HUDEP-2 (cell line): ENCODE measurements around the gene MYBPH.
A peak's percentile ranks its signal among the peaks of the same experiment; 100 is the strongest.

Source experiments
- DNase-seq, 76 experiments: peaks; one replicate each; lab custom pipeline; 2025; ENCODE audit not compliant: unreplicated experiment in 76 of 76; lab: John Stamatoyannopoulos, UW

The MYBPH gene

DNA sequence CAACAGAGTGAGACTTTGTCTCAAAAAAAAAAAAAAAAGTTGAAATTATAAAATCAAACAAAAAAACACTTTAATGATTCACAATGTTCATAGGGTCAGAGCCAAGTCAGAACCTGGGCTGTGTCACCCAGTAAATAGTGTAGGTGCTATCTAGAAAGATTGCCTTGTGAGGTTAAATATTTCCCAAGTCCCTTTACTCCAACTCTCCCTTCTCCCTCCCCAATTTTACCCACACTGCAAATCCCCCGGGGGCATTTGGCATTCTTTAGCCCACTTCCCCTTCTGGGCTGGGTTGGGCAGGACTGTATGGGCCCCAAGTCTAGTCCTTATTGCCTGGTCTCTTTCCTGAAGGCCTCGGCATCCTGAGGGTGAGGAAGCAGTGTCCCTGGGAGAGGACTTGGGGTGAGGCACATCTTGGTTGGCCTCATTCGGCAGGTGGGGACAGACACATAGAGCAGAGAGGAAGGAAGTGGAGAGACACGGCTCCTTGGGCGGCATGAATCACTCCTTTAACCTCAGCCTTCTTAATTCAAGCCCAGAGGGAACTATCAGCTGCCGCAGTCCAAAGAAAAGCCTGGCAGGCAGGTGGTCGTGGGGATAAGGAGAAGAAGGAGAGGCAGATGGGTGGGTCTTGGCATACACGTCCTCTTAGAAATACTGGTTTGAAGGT, 39.9 kb downstream of the MYBPH start:
- peak in 1 of 76 experiments; percentile 1 for DNase-seq

DNA sequence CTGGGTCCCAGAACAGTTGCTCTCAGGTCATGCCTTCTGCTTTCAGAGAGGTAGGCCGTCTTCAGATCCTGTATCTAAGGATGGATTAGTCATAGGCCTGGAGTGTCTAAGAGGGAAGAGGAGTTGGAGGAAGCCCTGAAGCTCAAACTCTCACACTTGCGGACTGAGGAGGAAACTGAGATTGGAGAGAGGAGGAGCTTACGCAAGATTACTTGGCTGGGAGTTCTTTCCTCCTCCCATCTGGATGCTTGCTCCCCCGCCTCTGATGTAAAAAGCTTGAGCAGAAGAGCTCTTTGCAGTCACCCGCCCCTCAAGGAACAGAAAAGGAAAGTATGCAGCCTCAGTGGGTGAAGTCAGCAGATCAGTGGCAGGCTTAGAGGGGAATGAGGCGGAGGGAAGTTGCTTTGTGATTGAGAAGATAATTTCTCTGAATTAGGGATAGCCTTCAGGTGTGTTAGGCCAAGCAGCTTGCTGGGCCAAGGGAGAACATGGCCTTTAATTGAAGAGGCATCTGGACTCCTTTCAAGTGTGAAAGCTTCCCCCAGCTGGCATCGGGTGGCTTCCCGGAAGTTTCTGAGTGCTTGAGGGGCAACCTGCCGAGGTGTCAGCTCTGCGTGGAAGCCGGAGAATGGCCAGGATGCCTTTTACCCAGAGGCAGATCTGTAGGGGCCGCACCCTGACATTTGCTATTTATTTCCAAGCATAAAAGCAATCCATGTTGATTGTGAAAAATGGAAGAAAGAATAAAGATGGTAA, 41.5 kb downstream of the MYBPH start:
- no peak for DNase-seq

DNA sequence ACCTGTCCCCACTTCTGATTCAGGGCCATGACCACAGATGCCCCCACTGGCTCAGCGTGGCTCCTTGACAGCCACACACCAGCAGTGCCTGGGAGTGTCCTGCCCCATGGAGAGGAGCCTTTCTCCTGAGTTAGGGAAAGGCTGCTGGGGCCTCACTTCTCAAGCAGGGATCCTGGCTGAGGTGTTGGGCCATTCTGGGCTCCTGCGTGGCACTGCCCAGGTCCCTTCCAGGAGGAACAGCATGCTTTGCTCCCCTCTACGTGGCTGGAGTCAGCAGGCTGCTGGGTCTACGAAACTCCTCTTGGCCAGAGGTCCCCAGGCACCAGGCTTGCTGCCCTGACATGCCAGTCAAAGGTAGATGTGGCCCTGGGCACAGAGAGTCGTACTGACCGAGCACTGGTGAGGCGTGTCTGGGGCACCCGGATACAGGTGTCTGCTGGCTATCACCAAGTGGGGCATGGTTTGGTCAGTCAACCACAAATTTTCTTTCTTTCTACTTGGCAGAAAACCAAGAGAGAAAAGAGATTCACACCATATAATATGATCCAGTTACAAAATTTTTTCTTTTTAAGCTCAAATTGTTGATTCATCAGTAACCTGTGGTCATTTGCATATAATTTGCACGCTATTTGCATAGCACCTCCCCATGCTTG, 44.0 kb downstream of the MYBPH start:
- DNase-seq: no peak

DNA sequence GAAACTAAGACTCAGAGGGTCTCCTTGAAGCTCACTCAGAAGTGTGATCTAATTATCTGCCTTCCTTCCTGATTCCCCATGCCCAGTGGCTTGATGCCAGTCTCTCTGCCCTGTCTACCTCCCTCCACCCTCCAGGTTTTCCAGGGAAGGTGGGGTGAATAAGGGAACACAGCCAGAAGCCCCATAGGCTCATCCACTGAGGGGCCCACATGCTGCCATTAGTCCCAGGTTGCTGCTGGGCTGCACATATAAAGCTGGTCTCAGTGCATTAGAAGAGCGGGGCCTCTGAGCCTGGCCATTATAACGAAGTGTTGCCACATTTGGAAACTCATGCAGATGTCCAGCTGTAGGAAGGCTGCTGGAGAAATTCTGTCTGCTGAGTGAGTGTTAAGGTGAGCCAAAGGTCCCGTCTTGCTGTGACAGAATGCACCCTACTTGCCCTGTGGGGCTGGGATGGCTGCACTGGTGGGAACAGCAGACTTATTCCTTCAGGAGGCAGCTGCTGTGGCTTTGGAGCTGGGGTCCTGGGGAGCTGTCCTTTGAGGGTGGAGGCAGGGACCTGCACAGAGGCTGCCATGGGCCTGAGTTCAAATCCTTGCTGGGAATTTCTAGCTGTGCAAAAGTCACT, 45.2 kb downstream of the MYBPH start:
- DNase-seq: no peak

DNA sequence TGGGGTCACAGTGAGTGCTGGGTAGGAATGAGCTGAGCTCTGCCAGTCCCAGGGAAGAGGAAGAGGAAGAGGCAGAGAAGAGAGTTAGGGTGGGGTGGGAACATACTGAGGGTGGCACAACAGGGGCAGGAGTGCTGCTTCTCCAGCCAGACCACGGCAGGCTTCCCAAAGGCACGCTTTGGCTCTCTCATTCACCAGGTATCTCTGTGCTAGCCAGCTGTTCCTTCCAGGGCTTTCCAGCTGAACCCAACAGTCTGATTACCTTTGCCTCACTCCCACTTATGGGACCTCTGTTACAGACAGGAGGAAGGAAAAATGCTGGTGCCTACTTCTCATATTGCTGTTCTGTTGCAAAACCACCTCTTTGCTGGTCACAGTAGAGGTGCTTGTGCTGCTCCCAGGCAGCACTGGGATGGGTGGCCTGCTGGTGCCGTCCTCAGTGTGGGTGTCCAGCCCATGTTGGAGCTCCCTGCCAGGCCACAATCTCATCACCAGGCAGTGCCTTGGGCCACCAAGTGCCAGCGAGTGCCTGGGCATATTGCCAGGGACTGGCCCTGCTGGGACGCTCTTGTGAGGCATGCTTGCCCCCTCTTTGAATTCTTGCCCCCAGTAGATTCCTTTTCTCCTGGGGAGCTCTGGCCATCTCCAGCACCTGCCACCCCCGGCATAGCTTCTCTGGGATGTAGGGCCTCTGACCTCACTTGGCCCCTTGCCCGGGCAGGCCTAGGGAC, 46.0 kb downstream of the MYBPH start:
- peak in 1 of 76 experiments; percentile 6 for DNase-seq

DNA sequence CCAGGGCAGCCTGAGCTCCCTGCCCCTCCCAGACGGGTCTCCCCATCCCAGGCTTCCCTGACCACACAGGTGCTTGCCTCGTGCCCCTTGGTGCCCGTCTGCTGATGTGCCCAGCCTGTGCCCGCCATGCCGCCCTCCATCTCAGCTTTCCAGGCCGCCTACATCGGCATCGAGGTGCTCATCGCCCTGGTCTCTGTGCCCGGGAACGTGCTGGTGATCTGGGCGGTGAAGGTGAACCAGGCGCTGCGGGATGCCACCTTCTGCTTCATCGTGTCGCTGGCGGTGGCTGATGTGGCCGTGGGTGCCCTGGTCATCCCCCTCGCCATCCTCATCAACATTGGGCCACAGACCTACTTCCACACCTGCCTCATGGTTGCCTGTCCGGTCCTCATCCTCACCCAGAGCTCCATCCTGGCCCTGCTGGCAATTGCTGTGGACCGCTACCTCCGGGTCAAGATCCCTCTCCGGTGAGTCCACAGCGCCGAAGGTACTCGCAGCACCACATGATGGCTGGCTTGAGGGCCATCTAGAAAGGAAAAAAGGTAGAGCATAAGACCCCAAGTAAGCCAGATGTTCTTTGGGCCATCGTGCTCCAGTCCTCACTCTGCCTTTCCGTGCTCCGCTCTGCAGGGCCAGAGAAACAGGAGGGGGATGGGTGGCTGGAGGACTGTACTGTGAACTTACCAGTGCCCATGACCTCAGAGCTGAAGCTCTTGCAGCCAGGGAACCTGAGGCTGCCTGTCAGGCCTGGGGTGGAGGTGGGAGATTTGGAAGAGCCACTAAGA, 46.7 kb downstream of the MYBPH start:
- DNase-seq: no peak

DNA sequence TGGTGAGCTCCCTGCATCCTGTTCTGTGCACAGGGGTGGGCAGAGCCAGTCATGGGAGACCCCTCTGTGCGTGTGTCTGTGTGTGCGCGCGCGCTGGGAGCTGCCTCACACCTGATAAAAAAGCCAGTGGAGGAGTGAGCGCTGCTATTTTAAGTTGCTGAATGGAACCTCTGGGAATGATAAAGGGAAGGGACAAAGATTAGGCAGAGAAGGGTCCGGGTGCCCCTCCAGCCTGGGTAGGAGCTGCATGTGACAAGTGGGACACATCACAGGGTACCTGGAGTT, 47.3 kb downstream of the MYBPH start:
- no peak for DNase-seq

DNA sequence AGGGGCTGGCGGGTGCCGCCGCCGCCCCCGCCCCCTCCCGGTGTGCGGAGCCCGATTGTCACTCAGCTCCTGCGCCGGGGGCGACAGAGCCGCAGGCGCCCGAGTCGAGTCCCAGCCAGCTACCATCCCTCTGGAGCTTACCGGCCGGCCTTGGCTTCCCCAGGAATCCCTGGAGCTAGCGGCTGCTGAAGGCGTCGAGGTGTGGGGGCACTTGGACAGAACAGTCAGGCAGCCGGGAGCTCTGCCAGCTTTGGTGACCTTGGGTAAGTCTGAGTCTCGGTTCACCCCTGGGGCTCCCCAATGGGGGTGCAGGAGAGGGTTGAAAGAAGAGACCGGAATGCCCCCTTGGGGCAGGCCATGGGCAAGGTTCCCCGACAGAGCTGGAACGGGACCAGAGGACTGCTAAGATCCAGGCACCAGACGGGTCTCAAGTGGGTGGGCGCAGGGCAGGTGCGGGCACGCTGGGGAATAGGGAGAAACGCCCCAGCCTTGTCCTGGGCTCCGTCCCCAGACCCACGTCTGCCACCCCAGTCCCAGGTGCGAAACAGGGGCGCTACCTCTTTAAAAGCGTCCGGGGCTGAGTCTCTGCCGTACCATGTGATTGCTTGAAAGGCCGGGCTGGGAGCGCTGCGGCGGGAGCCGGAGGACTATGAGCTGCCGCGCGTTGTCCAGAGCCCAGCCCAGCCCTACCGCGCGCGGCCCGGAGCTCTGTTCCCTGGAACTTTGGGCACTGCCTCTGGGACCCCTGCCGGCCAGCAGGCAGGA, 47.8 kb downstream of the MYBPH start, which contains the start of gene ADORA1:
TSS of gene ADORA1 (plus strand) at position 61 of the 765 bp plus-strand sequence. CDS start 1,116 bp downstream, outside the sequence.
- no peak for DNase-seq

DNA sequence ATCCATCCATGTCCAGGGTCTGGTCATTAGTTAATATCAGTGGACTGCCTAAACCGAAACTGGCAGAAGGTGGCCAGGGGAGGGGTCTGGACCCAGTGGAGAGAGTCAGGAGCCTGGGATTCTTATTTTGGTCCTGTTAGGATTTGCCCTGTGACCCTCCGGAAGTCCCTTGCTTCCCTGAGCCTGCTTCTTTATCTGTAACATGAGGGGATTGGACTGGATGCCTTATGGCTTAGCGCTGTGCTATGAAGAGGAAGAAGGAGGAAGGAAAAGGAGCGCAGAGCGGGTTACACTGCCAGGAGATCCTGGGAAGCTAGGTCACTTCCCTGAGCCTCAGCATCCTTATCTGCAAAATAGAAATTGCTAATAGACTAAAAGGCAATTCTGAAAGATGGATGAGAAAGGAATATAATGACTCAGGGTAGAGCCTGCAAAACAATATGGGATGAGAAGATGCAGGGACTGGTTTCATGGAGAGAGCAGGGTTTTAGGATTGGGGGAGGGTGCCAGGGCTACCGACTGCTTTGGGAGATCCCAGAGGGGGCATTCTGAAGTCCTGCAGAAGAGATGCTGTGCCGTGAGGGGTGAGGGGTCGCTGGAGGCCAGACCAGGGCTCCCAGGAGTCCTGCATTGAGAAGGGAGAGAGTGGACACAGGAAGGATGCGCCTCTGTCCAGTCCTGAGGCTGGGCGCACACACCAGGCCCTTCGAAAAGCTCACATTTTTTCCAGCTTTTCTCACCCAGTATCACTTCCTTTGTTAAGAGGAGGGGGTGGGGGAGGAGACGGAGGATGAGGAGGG, 48.6 kb downstream of the MYBPH start:
- DNase-seq: no peak

DNA sequence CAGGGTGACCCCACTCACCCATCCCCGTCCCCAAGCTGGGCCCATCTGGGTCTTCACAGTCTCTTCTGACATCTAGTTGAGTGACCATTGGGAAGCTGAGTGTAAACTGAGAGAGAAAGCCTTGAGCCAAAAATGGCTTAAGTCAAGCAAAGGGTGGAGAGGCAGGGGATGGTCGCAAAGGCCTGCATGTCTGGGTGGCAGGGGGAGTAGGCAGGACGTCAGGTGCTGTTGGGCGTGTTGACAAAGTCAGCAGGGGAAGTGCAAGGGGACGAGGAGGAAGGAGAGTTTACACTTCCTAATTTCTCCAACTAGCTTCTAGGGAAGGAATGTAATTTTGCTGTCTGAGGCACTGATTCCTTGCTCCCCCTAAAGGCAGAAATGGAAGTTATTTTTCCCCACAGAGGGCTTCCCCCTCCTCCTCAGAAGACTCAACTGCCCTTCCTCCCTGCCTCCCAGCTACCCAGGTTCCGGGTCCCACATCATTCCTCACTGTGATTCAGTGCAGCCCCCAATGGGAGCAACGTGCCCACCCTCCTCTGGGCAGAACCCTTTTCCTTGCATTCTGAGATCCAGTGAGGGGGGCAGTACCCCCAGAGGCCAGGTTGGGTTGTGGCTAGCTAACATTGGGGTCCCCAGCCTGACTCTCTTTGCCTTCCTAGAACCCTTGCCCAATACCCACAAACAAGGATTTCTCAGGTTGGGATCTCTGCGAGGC, 49.3 kb downstream of the MYBPH start:
- DNase-seq: no peak

DNA sequence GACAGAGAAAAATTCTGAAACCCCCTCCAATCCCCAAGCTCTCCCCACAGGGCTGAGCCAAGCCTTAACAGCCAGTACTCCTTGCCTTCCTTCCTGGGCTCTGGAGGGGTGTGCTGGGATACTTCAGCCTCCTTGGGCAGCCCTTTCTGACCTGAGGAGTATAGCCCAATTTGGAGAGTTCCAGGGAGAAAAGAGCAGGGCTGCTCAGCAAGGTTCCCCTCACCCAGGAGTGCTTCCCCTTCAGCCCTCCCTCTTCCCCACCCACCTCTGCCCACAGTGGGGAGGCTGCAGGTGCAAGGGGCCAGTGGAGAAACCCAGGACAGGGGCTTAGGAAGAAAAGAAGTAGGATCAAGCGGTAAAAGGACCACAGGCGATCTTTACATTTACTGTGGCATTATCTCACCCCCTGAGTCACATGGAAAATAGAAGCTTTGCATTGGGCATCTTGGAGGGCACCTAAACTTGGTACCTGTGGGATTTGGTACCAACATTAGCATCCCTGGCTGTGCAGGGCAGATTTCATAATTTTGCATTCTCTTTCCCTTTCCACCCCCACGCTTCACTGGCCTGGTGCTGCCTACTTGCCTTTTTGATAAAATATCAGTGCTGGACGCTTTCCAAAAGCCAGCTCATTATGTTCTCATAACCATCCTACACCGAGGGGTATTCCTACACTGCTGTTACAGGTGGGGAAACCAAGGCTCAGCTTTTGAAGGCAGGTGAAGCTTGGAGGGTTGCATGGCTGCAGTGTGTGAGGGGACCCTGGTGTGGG, 50.9 kb downstream of the MYBPH start:
- DNase-seq: peak in 7 of 76 experiments; percentile 3 to 37 (median 10)

DNA sequence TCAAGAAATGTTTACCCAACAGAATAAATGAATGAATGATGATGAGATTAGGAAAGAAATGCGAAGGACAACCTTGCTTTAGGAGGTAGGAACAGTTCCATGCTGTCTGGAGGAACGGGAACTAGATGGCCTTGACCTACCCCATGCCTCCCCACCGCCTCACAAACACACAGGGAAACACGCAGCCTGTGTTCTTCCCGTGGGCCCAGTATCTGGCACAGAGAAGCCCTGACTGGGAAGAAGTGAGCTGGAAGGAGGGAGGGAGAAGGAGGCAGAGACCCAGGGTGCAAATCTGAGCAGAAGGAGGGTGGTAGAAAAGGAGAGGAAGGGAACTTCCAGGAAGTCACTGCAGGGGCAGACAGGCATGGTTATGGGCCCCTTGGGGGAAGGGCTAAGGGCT, 51.6 kb downstream of the MYBPH start:
- no peak for DNase-seq

DNA sequence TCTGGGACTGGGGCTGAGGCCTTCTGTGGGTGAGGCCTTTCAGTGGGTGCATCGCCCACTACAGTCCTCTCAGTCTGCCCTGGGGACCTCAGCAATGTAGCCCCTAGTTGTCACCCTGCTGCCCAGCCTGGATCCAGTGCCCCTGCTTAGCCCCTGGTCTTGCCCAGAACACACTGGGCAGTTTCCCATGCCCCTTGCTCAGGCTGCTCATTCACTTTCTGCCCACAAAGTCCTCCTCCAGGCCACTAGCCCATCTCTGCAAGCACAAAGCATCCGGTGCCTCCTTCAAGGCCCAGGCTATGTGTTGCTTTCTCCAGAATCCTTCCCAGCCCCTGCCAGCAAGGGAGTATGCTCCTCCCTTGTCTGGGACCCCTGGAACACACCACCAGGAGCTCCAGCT, 53.5 kb downstream of the MYBPH start:
- no peak for DNase-seq

DNA sequence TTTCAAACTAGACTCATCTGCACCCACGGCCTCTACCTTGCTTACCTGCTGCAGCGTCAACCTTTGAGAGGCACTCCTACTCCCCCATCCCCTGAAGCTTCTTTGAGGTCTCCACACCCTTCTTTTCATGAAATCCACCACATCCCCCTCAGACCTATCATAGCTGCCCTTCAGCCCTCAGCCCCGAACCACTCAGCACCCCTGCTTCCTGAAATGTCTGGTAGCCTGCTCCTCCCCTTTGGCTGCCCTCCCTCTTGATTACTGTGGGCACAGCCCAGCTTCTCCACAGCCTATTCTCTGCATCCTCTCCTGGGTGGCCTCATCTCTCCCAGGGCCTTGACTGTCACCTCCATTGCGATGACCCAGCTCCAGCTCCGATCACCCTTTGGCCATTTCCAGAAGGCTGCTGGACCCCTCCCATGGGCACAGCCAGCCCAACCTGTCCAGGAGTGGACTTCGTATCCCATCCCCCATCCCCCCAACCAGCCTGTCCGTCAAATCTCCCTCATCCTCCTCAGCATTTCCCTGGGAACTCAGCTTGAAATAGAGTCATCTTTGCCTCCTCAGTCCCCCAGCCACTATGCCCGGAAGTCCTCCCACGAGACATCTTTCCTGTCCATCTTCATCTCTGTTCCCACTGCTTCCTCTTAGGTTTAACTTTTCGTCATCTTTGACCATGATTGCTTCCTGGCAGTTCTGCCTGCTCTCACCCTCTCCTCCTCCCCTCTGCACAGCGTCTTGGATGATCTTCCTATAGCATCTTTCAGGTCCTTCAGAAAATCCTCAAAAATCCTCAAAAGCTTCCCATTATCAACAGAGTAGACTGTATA, 54.2 kb downstream of the MYBPH start:
- DNase-seq: no peak

DNA sequence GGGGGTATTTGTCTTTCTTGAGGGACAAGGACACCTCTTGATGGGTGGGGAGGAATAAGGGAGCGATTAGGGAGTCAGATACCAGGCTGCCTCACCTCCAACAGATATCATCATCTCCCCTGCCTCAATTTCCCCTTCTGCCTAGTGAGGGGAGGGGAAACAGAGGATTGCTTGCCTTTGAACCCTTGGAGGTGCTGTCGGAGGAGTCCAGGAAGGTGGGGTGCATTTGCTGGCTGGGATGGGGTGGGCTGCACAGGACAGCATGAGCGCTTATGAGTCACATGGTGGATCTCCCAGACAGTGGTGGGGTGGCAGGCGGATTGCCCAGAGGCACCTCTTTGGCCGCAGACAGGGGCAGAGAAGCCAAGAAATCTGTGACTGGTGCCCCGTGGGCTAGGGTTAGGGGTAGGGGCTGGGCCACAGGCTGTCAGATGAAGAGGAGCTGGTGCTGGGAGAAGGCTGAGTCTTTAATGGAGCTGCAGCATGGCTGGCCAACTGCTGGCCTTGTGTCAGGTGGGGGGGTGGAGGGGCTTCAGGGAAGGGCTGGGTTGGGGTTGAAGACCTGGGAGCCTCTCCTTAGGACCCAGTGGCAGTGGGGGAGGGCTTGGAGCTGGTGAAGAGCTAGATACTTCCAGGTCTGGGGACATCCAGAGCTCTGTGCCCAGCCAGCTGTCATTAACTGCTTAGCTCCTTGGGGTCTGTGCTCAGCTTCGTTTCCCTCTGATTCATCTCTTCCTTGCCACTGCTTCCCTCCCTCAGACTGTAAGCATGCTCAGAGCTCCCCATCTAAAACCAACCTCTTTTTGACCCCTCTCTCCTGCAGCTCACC, 55.1 kb downstream of the MYBPH start:
- DNase-seq: no peak
